Left ventricle myocardium inferior (tissue), 1 donor: ENCODE data around the gene DIP2B. TPM values are rescaled to one million over a fixed set of nuclear protein-coding genes. Genes with fewer than 3 reads are reported as not detected.

ENCODE experiments used
- DNase-seq: peaks from one replicate; pipeline ENCODE4 v3.0.0-alpha.2; 2020
- H3K27ac ChIP-seq: fragments of 200-600 bp; replicated peaks from 2 replicates; pipeline ENCODE4 v1.8.0; 2021
- H3K27me3 ChIP-seq: fragments of 200-600 bp; 2 replicates; pipeline ENCODE4 v1.8.0; 2021; ENCODE audit warnings: low read depth
- H3K36me3 ChIP-seq: fragments of 200-600 bp; 2 replicates; pipeline ENCODE4 v1.8.0; 2021
- H3K4me1 ChIP-seq: fragments of 200-600 bp; 2 replicates; pipeline ENCODE4 v1.8.0; 2021
- H3K4me3 ChIP-seq: fragments of 200-600 bp; 2 replicates; pipeline ENCODE4 v1.8.0; 2021; ENCODE audit warnings: mild to moderate bottlenecking, moderate library complexity
- H3K9me3 ChIP-seq: fragments of 200-600 bp; replicated peaks from 2 replicates; pipeline ENCODE4 v1.8.0; 2021
- intact Hi-C: fragments of 100-400 bp; cut with micrococcal nuclease; formaldehyde crosslinking; loops from one replicate; pipeline ENCODE4 v1.11.0; 2022
- total RNA-seq: library from RNA; stranded (reverse); fragmentation: NEBNext Ultra II Directional; extraction: Animal tissue kit (Norgen Biotek cat#: 25700); gene quantifications from one replicate; pipeline ENCODE4 v1.2.1, GENCODE V29; 2021
- TF ChIP-seq, protein P1 (sequence below): fragments of 200-600 bp; IDR thresholded peaks from 2 replicates; pipeline ENCODE4 v1.8.0; 2021; ENCODE audit warnings: antibody characterized with exemption, mild to moderate bottlenecking, borderline replicate concordance
- donor health status: DM: no; HTN: yes; CAD: no; lungs with severe emphysema.

The DIP2B gene
- total RNA-seq, 1 donor from 2014 or later, result 13.2 TPM

DNA sequence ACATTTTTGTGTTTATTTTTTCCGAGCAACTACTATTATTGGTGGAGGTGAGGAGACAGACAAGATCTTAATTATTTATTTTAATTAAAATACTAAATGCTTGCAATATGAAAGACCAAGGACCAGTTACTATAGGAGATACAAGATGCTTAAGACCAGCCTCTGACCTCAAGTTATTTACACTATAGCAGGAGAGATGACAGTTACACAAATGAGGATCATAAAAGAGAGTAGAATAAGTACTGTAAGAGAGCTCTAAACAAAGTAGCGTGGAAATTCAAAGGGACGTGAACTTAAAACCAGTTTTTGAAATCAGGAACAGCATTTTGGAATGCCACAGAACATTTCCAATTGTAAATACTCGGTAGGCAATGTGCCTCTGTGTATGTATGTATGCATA lies 131.1 kb downstream of the DIP2B start:
- Histone ChIP-seq H3K4me1 (peaks cover 50% of the 10 kb centered on the region), H3K36me3 (no peaks in the 10 kb centered on the region), H3K9me3 (no peaks in the 10 kb centered on the region), H3K27me3 (no peaks in the 10 kb centered on the region), H3K4me3 (no peak overlapping the region), H3K27ac (no peak overlapping the region)
- TF ChIP-seq, protein P1, sequence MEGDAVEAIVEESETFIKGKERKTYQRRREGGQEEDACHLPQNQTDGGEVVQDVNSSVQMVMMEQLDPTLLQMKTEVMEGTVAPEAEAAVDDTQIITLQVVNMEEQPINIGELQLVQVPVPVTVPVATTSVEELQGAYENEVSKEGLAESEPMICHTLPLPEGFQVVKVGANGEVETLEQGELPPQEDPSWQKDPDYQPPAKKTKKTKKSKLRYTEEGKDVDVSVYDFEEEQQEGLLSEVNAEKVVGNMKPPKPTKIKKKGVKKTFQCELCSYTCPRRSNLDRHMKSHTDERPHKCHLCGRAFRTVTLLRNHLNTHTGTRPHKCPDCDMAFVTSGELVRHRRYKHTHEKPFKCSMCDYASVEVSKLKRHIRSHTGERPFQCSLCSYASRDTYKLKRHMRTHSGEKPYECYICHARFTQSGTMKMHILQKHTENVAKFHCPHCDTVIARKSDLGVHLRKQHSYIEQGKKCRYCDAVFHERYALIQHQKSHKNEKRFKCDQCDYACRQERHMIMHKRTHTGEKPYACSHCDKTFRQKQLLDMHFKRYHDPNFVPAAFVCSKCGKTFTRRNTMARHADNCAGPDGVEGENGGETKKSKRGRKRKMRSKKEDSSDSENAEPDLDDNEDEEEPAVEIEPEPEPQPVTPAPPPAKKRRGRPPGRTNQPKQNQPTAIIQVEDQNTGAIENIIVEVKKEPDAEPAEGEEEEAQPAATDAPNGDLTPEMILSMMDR, result no peak
- no peak for DNase-seq
- intact Hi-C loops, result loop anchor here (2.0 kb wide), 1 partner anchor 131 kb away; the partner anchor contains the start of gene DIP2B

DNA sequence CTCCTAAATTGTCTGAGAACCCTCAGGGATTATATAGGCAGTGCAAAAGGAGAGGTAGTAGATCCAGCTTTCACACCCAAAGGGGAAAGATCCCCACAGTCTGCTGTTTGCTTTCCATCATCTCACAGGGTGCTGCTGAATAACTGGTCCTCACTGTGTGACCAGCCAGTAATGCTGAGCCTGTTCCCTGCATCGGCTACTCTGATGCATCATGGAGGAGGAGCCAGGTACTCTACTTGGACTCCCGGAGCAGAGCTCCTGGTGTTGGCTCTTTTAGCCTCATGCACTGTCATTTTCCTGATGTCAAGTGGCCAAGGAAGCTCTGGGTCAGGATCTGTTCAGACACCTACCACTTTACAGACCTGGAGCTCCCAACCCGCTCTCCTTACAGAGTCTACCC lies 131.7 kb downstream of the DIP2B start:
- Histone ChIP-seq H3K4me3 (no peak overlapping the region), H3K36me3 (peaks cover 3% of the 10 kb centered on the region), H3K4me1 (peaks cover 50% of the 10 kb centered on the region), H3K9me3 (no peaks in the 10 kb centered on the region), H3K27me3 (no peaks in the 10 kb centered on the region), H3K27ac (no peak overlapping the region)
- TF ChIP-seq, protein P1, result no peak
- no peak for DNase-seq
- intact Hi-C loops, result no loop called here

DNA sequence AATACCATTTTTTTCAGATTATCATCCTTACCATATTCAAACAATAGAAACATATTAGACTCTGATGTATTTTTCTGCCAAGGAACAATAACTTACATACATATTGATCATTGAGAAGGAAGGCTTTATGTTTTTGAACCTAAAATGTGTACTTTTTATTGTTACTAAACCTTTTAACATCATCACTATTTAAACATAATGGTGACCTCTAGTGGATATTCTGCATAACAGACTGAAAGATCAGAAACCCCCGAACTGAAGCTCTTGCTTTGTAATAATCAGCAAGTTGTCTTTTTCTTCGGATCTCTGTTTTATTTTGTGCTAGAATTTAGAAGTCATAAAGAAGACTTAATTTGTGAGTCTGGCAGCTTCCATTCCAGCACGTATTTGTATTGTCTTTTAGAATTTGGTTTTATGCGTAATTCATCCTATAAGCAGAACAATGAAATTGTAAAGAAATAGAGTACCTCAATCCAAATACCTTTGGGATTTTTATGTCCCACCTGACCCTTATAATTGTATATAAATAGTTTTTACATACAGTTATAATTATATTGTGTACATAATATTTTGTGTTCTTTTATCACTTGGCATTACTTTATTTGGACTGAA lies 133.2 kb downstream of the DIP2B start:
- DNase-seq, result no peak
- Histone ChIP-seq H3K9me3 (no peaks in the 10 kb centered on the region), H3K4me3 (no peak overlapping the region), H3K27ac (no peak overlapping the region), H3K27me3 (no peaks in the 10 kb centered on the region), H3K36me3 (peaks cover 10% of the 10 kb centered on the region), H3K4me1 (peaks cover 50% of the 10 kb centered on the region)
- intact Hi-C loops, result no loop called here
- TF ChIP-seq, protein P1, result peak; percentile 78

DNA sequence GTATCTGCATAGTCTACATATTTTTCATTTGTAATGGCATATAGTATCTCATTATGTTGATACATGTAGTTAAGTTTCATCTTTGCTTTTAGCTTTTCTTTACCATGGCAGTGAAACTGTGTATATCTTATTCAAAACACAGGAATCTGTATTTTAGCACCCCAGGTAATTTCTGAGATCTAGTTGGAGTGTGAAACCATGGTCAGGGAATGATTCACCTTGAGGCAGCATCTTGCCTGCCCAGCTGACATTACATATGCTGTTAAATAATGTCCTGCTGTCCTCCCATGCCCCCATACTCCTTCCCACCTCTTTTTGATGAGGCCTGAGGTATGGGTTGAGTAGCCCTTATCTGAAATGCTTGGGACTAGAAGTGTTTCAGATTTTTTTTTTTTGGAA lies 133.7 kb downstream of the DIP2B start:
- no peak overlapping the region for H3K27ac ChIP-seq
- H3K4me1 ChIP-seq, result peaks cover 49% of the 10 kb centered on the region
- TF ChIP-seq, protein P1, result no peak
- no peak overlapping the region for H3K4me3 ChIP-seq
- H3K36me3 ChIP-seq, result peaks cover 10% of the 10 kb centered on the region
- intact Hi-C loops, result no loop called here
- H3K9me3 ChIP-seq, result no peaks in the 10 kb centered on the region
- no peaks in the 10 kb centered on the region for H3K27me3 ChIP-seq
- no peak for DNase-seq

DNA sequence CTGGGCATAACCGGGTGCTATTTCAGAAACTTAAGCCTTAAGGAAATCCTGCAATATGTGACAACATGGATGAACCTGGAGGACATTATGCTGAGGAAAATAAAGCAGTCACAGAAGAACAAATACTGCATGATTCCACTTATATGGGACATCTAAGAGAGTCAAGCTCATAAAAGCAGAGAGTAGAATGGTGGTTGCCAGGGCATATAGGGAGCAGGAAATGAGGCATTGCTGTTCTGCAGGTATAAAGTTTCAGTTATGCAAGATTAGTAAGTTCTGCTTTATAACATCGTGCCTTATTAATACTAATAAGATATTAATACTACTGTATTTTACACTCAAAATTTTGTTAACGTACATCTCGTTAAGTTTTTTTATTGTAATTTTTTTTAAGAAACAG lies 134.9 kb downstream of the DIP2B start:
- Histone ChIP-seq H3K36me3 (peaks cover 14% of the 10 kb centered on the region), H3K4me3 (no peak overlapping the region), H3K9me3 (no peaks in the 10 kb centered on the region), H3K27me3 (no peaks in the 10 kb centered on the region), H3K4me1 (peaks cover 37% of the 10 kb centered on the region), H3K27ac (no peak overlapping the region)
- no peak for DNase-seq
- intact Hi-C loops, result no loop called here
- TF ChIP-seq, protein P1, result no peak
